GM23338 (cell line): ENCODE data around the gene STAB2. TPM values are rescaled to one million over a fixed set of nuclear protein-coding genes. Genes with fewer than 3 reads are reported as not detected.

Experiments used
- ATAC-seq: fragments of 200-7000 bp; cut with Tn5 transposase; 3 replicates; pipeline ENCODE4 v1.9.1; 2020
- DNase-seq: peaks from one replicate; pipeline ENCODE4 v3.0.0-alpha.2; 2015; ENCODE audit warnings: low spot score
- H2AFZ ChIP-seq: fragments of 200-600 bp; sonication (generic); 2 replicates; pipeline ENCODE4 v1.8.0; 2016; ENCODE audit warnings: antibody characterized with exemption, mild to moderate bottlenecking, moderate library complexity
- H3F3A ChIP-seq: fragments of 200-600 bp; sonication (generic); replicated peaks from 2 replicates; pipeline ENCODE4 v1.8.0; 2017; ENCODE audit warnings: antibody characterized with exemption, mixed run types, low read depth
- H3K27ac ChIP-seq: fragments of 200-600 bp; sonication (generic); 2 replicates; pipeline ENCODE4 v1.6.1; 2016; ENCODE audit warnings: low read depth
- H3K27me3 ChIP-seq: fragments of 200-600 bp; sonication (generic); 2 replicates; pipeline ENCODE4 v1.8.0; 2016; ENCODE audit warnings: mild to moderate bottlenecking, mixed run types, moderate library complexity; ENCODE audit not compliant: insufficient read depth
- H3K36me3 ChIP-seq: fragments of 200-600 bp; sonication (generic); 2 replicates; pipeline ENCODE4 v1.8.0; 2016; ENCODE audit warnings: mild to moderate bottlenecking; ENCODE audit not compliant: insufficient read depth
- H3K4me1 ChIP-seq: fragments of 200-600 bp; sonication (generic); 2 replicates; pipeline ENCODE4 v1.8.0; 2016; ENCODE audit warnings: mild to moderate bottlenecking, moderate library complexity; ENCODE audit not compliant: insufficient read depth
- H3K4me2 ChIP-seq: fragments of 200-600 bp; sonication (generic); 2 replicates; pipeline ENCODE4 v1.7.1; 2017; ENCODE audit warnings: mixed run types
- H3K4me3 ChIP-seq: fragments of 200-600 bp; sonication (generic); 2 replicates; pipeline ENCODE4 v1.6.1; 2016; ENCODE audit warnings: mixed run types
- H3K79me2 ChIP-seq: fragments of 200-600 bp; sonication (generic); replicated peaks from 2 replicates; pipeline ENCODE4 v1.8.0; 2017; ENCODE audit warnings: mild to moderate bottlenecking; ENCODE audit not compliant: insufficient read depth
- H3K9me2 ChIP-seq: fragments of 200-600 bp; sonication (generic); 2 replicates; pipeline ENCODE4 v1.8.0; 2017; ENCODE audit not compliant: insufficient read depth
- H4K20me1 ChIP-seq: fragments of 200-600 bp; sonication (generic); replicated peaks from 2 replicates; pipeline ENCODE4 v1.8.0; 2017; ENCODE audit warnings: mild to moderate bottlenecking; ENCODE audit not compliant: insufficient read depth
- H3K27ac Mint-ChIP-seq: 2 replicates; pipeline ENCODE4 v1.8.0; 2020; ENCODE audit warnings: inconsistent platforms, mild to moderate bottlenecking, moderate library complexity, mixed read lengths
- H3K27me3 Mint-ChIP-seq: 3 replicates; pipeline ENCODE4 v1.8.0; 2022; ENCODE audit warnings: low read depth, mild to moderate bottlenecking, moderate library complexity, mixed read lengths, inconsistent platforms; ENCODE audit not compliant: insufficient read depth, poor library complexity
- H3K36me3 Mint-ChIP-seq: 3 replicates; pipeline ENCODE4 v1.8.0; 2021; ENCODE audit warnings: low read depth, mild to moderate bottlenecking, inconsistent platforms, moderate library complexity, mixed read lengths
- H3K4me1 Mint-ChIP-seq: 3 replicates; pipeline ENCODE4 v1.8.0; 2020; ENCODE audit warnings: mild to moderate bottlenecking, inconsistent platforms, mixed read lengths
- H3K4me3 Mint-ChIP-seq: 3 replicates; pipeline ENCODE4 v1.8.0; 2021; ENCODE audit warnings: moderate library complexity, mild to moderate bottlenecking, inconsistent platforms, mixed read lengths
- H3K9me3 Mint-ChIP-seq: 3 replicates; pipeline ENCODE4 v1.8.0; 2020; ENCODE audit warnings: moderate library complexity, mild to moderate bottlenecking, inconsistent platforms, mixed read lengths
- EZH2 ChIP-seq: fragments of 200-600 bp; sonication (generic); IDR thresholded peaks from one replicate; pipeline ENCODE4 v1.8.0; 2017; ENCODE audit warnings: antibody characterized with exemption, mild to moderate bottlenecking, low read depth; ENCODE audit not compliant: unreplicated experiment
- JUNB ChIP-seq: IDR thresholded peaks from one replicate; pipeline ENCODE4 v1.6.1; 2016; ENCODE audit warnings: antibody characterized with exemption; ENCODE audit not compliant: unreplicated experiment
- NANOG ChIP-seq: IDR thresholded peaks from 2 replicates; pipeline ENCODE4 v1.6.1; 2016; ENCODE audit warnings: antibody characterized with exemption, borderline replicate concordance
- POLR2AphosphoS5 ChIP-seq: IDR thresholded peaks from 2 replicates; pipeline ENCODE4 v1.6.1; 2016; ENCODE audit warnings: antibody characterized with exemption, low read depth
- STAT1 ChIP-seq: IDR thresholded peaks from one replicate; pipeline ENCODE4 v1.6.1; 2016; ENCODE audit warnings: antibody characterized with exemption; ENCODE audit not compliant: unreplicated experiment
- ZNF331 ChIP-seq: fragments of 250-450 bp; sonication (Bioruptor Pico); IDR thresholded peaks from 2 replicates; pipeline ENCODE4 v1.5.0; 2020; ENCODE audit warnings: low read depth, mild to moderate bottlenecking, moderate library complexity
- polyA plus RNA-seq: library from polyadenylated mRNA; unstranded; fragments of >200 nt; fragmentation: Nextera tagmentation; extraction: Ambion mirVana; gene quantifications from 2 replicates; pipeline ENCODE4 v1.2.1, GENCODE V29; 2016
- total RNA-seq: library from RNA; depleted of rRNA; stranded (reverse); fragments of >200 nt; shearing (Covaris generic); gene quantifications from 2 replicates; pipeline ENCODE4 v1.2.3, GENCODE V29; 2014
- TF ChIP-seq, protein P1 (sequence below): fragments of 250-450 bp; sonication (Bioruptor Pico); IDR thresholded peaks from 2 replicates; pipeline ENCODE4 v1.5.0; 2020; ENCODE audit warnings: mild to moderate bottlenecking, moderate library complexity
- TF ChIP-seq, protein P2 (sequence below): IDR thresholded peaks from 2 replicates; pipeline ENCODE4 v1.6.1; 2016; ENCODE audit warnings: antibody characterized with exemption
- TF ChIP-seq, protein P3 (sequence below): IDR thresholded peaks from one replicate; pipeline ENCODE4 v1.6.1; 2018; ENCODE audit warnings: antibody characterized with exemption; ENCODE audit not compliant: unreplicated experiment
- TF ChIP-seq, protein P4 (sequence below), 2 experiments: fragments of 200-600 bp in 1 of 2; sonication (generic) in 1 of 2; conservative IDR thresholded peaks; 2 replicates each; pipeline versions ENCODE4 v1.5.1 to v1.6.1; 2016 to 2017; ENCODE audit warnings: antibody characterized with exemption in 2 of 2, low read depth in 2 of 2, mild to moderate bottlenecking in 2 of 2, moderate library complexity in 1 of 2

The STAB2 gene
- total and polyA plus RNA-seq, 2 experiments from 2014 or later: 0.14 TPM; not detected in 1

DNA sequence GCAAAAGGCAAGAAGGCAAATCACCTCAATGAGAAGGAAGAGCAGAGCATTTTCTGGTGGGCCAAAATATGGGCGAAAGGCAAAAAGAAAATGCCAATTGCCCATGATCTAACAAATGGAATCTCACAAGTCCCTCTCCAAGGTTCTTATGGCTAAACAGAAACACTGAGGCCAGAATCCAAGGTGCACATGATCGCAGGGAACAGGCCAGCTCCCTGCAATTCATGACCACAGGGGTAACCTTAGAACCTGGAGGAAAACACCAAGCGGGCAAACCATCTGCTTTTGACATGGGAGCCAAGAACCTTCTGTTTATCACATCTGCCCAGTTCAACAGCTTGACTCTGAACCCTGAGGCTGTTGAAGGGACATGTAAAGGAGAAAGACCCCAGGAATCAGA, 193.9 kb downstream of the STAB2 start:
- no peaks in the 10 kb centered on the region for H3K27me3 ChIP-seq
- TF ChIP-seq STAT1: no peak
- TF ChIP-seq, protein P1, sequence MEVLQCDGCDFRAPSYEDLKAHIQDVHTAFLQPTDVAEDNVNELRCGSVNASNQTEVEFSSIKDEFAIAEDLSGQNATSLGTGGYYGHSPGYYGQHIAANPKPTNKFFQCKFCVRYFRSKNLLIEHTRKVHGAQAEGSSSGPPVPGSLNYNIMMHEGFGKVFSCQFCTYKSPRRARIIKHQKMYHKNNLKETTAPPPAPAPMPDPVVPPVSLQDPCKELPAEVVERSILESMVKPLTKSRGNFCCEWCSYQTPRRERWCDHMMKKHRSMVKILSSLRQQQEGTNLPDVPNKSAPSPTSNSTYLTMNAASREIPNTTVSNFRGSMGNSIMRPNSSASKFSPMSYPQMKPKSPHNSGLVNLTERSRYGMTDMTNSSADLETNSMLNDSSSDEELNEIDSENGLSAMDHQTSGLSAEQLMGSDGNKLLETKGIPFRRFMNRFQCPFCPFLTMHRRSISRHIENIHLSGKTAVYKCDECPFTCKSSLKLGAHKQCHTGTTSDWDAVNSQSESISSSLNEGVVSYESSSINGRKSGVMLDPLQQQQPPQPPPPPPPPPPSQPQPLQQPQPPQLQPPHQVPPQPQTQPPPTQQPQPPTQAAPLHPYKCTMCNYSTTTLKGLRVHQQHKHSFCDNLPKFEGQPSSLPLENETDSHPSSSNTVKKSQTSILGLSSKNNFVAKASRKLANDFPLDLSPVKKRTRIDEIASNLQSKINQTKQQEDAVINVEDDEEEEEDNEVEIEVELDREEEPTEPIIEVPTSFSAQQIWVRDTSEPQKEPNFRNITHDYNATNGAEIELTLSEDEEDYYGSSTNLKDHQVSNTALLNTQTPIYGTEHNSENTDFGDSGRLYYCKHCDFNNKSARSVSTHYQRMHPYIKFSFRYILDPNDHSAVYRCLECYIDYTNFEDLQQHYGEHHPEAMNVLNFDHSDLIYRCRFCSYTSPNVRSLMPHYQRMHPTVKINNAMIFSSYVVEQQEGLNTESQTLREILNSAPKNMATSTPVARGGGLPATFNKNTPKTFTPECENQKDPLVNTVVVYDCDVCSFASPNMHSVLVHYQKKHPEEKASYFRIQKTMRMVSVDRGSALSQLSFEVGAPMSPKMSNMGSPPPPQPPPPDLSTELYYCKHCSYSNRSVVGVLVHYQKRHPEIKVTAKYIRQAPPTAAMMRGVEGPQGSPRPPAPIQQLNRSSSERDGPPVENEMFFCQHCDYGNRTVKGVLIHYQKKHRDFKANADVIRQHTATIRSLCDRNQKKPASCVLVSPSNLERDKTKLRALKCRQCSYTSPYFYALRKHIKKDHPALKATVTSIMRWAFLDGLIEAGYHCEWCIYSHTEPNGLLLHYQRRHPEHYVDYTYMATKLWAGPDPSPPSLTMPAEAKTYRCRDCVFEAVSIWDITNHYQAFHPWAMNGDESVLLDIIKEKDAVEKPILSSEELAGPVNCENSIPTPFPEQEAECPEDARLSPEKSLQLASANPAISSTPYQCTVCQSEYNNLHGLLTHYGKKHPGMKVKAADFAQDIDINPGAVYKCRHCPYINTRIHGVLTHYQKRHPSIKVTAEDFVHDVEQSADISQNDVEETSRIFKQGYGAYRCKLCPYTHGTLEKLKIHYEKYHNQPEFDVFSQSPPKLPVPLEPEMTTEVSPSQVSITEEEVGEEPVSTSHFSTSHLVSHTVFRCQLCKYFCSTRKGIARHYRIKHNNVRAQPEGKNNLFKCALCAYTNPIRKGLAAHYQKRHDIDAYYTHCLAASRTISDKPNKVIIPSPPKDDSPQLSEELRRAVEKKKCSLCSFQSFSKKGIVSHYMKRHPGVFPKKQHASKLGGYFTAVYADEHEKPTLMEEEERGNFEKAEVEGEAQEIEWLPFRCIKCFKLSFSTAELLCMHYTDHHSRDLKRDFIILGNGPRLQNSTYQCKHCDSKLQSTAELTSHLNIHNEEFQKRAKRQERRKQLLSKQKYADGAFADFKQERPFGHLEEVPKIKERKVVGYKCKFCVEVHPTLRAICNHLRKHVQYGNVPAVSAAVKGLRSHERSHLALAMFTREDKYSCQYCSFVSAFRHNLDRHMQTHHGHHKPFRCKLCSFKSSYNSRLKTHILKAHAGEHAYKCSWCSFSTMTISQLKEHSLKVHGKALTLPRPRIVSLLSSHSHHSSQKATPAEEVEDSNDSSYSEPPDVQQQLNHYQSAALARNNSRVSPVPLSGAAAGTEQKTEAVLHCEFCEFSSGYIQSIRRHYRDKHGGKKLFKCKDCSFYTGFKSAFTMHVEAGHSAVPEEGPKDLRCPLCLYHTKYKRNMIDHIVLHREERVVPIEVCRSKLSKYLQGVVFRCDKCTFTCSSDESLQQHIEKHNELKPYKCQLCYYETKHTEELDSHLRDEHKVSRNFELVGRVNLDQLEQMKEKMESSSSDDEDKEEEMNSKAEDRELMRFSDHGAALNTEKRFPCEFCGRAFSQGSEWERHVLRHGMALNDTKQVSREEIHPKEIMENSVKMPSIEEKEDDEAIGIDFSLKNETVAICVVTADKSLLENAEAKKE: no peak
- H3K4me3 Mint-ChIP-seq: no peak overlapping the region
- H3K4me1 ChIP-seq: 0 out of 2 replicates have a peak, but pooled peaks cover 3% of the 10 kb centered on the region
- no peak overlapping the region for H3K27ac ChIP-seq
- H3K36me3 Mint-ChIP-seq: peaks cover 55% of the 10 kb centered on the region
- H3K9me3 Mint-ChIP-seq: no peaks in the 10 kb centered on the region
- no peak overlapping the region for H2AFZ ChIP-seq
- no peaks in the 10 kb centered on the region for H3K79me2 ChIP-seq
- no peak overlapping the region for H3K4me3 ChIP-seq
- no peaks in the 10 kb centered on the region for H3K27me3 Mint-ChIP-seq
- H3K4me1 Mint-ChIP-seq: no peaks in the 10 kb centered on the region; the same call in 2 of the 3 replicates
- DNase-seq: no peak
- H4K20me1 ChIP-seq: no peaks in the 10 kb centered on the region
- no peaks in the 10 kb centered on the region for H3K9me2 ChIP-seq
- no peak overlapping the region for H3K27ac Mint-ChIP-seq
- H3F3A ChIP-seq: no peaks in the 10 kb centered on the region
- no peak for ATAC-seq
- no peaks in the 10 kb centered on the region for H3K36me3 ChIP-seq
- H3K4me2 ChIP-seq: no peak overlapping the region

DNA sequence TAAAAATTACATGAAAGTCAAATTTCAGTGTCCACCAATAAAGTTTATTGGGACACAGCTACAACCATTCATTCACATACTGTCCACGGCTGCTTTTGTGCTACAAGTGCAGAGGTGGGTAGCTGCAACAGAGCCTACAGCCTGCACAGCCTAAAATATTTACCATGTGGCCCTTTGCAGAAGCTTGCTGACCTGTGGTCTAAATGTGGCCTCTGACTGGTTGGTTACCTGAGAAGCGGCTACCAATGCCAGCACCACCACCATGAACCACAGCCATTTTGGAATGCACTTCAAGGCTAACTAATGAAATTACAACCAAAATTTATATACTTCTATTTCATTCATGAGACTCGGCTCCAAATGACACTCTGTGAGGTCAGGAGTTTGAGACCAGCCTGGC, 195.3 kb downstream of the STAB2 start:
- Mint-ChIP-seq H3K27me3 (no peaks in the 10 kb centered on the region), H3K36me3 (peaks cover 43% of the 10 kb centered on the region), H3K4me3 (no peak overlapping the region), H3K27ac (no peak overlapping the region), H3K4me1 (no peaks in the 10 kb centered on the region; the same call in 2 of the 3 replicates), H3K9me3 (no peaks in the 10 kb centered on the region)
- Histone ChIP-seq H3K36me3 (no peaks in the 10 kb centered on the region), H2AFZ (no peak overlapping the region), H3K4me2 (no peak overlapping the region), H4K20me1 (no peaks in the 10 kb centered on the region), H3K27ac (no peak overlapping the region), H3K4me3 (no peak overlapping the region), H3K9me2 (no peaks in the 10 kb centered on the region), H3F3A (no peaks in the 10 kb centered on the region), H3K79me2 (no peaks in the 10 kb centered on the region), H3K4me1 (0 out of 2 replicates have a peak, but pooled peaks cover 3% of the 10 kb centered on the region), H3K27me3 (no peaks in the 10 kb centered on the region)
- ATAC-seq: no peak
- DNase-seq: no peak
- TF ChIP-seq POLR2AphosphoS5: no peak
- no peak for TF ChIP-seq EZH2
- TF ChIP-seq, protein P2, sequence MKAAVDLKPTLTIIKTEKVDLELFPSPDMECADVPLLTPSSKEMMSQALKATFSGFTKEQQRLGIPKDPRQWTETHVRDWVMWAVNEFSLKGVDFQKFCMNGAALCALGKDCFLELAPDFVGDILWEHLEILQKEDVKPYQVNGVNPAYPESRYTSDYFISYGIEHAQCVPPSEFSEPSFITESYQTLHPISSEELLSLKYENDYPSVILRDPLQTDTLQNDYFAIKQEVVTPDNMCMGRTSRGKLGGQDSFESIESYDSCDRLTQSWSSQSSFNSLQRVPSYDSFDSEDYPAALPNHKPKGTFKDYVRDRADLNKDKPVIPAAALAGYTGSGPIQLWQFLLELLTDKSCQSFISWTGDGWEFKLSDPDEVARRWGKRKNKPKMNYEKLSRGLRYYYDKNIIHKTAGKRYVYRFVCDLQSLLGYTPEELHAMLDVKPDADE: no peak
- no peak for TF ChIP-seq ZNF331
- TF ChIP-seq, protein P3, sequence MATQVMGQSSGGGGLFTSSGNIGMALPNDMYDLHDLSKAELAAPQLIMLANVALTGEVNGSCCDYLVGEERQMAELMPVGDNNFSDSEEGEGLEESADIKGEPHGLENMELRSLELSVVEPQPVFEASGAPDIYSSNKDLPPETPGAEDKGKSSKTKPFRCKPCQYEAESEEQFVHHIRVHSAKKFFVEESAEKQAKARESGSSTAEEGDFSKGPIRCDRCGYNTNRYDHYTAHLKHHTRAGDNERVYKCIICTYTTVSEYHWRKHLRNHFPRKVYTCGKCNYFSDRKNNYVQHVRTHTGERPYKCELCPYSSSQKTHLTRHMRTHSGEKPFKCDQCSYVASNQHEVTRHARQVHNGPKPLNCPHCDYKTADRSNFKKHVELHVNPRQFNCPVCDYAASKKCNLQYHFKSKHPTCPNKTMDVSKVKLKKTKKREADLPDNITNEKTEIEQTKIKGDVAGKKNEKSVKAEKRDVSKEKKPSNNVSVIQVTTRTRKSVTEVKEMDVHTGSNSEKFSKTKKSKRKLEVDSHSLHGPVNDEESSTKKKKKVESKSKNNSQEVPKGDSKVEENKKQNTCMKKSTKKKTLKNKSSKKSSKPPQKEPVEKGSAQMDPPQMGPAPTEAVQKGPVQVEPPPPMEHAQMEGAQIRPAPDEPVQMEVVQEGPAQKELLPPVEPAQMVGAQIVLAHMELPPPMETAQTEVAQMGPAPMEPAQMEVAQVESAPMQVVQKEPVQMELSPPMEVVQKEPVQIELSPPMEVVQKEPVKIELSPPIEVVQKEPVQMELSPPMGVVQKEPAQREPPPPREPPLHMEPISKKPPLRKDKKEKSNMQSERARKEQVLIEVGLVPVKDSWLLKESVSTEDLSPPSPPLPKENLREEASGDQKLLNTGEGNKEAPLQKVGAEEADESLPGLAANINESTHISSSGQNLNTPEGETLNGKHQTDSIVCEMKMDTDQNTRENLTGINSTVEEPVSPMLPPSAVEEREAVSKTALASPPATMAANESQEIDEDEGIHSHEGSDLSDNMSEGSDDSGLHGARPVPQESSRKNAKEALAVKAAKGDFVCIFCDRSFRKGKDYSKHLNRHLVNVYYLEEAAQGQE: no peak
- TF ChIP-seq JUNB: no peak
- TF ChIP-seq, protein P4, sequence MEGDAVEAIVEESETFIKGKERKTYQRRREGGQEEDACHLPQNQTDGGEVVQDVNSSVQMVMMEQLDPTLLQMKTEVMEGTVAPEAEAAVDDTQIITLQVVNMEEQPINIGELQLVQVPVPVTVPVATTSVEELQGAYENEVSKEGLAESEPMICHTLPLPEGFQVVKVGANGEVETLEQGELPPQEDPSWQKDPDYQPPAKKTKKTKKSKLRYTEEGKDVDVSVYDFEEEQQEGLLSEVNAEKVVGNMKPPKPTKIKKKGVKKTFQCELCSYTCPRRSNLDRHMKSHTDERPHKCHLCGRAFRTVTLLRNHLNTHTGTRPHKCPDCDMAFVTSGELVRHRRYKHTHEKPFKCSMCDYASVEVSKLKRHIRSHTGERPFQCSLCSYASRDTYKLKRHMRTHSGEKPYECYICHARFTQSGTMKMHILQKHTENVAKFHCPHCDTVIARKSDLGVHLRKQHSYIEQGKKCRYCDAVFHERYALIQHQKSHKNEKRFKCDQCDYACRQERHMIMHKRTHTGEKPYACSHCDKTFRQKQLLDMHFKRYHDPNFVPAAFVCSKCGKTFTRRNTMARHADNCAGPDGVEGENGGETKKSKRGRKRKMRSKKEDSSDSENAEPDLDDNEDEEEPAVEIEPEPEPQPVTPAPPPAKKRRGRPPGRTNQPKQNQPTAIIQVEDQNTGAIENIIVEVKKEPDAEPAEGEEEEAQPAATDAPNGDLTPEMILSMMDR (conservative IDR thresholded peaks at IDR 0.05; ENCODE audit: low read depth in 2 of 2): no peak
- no peak for TF ChIP-seq NANOG
- no peak for TF ChIP-seq STAT1
